ENCODE data around the gene PCGF1.

PCGF1 gene

GRCh38 chr2:74536166-74536950 is 28.9 kb upstream of the PCGF1 start:
- no peak for ATAC-seq

GRCh38 chr2:74535440-74535965 is 28.0 kb upstream of the PCGF1 start:
- no peak for ATAC-seq

DNA sequence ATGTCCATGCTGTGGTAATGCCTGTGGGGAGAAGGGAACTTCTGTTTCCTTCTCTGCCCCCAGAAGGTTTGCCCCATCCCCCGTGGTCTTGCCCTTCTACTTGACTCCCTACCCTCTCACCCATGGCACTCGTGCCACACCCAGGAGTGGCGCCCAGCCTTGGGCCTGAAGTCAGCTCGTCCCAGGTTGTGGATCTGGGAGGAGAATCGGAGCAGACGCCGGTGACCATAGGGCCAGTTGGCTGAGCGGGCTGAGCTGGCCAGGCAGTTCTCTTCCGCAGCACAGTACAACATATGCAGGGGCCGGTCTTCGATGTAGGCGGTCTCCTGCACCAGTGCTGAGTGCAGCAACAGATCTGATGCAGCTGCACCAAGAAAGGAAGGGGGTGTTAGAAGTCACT is 26.9 kb upstream of the PCGF1 start:
- no peak for ATAC-seq

DNA sequence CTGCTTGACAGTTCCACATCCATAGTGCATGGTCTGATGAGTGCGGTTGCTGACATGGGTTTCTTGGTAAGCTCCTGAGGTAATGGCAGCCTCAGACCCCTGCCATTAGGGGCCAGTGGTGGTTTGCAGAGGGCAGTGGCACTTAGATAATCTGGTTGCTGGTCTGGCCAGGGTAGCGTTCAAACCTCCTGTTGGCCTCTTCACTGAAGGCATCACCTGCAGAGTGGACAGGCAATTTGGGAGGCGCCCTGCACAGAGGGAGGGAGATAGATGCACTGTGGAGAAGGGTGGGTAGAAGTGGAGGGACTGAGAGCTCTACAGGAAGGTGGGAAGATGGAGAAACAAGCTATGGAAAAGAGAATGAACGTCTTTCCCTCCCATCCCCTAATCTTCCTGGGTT is 26.0 kb upstream of the PCGF1 start:
- ATAC-seq, result no peak

- no peak for ATAC-seq
Observed at GRCh38 chr2:74532222-74532621, 24.7 kb upstream of the PCGF1 start.

- no peak for ATAC-seq
Observed at GRCh38 chr2:74531666-74532065, 24.2 kb upstream of the PCGF1 start.

DNA sequence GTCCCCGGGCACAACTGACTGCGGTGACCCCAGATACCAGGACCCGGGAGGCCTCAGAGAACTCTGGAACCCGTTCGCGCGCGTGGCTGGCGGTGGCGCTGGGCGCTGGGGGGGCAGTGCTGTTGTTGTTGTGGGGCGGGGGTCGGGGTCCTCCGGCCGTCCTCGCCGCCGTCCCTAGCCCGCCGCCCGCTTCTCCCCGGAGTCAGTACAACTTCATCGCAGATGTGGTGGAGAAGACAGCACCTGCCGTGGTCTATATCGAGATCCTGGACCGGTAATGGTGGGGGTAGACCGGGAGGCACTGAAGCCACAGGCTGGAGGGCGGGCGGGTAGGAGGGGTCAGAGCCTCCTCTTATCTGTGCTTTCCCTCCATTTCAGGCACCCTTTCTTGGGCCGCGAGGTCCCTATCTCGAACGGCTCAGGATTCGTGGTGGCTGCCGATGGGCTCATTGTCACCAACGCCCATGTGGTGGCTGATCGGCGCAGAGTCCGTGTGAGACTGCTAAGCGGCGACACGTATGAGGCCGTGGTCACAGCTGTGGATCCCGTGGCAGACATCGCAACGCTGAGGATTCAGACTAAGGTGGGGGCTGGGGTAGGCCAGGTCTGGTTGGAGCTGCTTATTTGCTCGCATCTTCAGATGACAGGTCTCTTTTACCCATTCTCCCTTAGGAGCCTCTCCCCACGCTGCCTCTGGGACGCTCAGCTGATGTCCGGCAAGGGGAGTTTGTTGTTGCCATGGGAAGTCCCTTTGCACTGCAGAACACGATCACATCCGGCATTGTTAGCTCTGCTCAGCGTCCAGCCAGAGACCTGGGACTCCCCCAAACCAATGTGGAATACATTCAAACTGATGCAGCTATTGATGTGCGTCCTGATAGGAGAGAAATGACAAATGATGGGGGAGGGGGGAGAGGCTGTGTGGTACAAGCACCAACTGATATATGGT is 23.0 kb upstream of the PCGF1 start:
- peak; percentile 5 to 12 for ATAC-seq

DNA sequence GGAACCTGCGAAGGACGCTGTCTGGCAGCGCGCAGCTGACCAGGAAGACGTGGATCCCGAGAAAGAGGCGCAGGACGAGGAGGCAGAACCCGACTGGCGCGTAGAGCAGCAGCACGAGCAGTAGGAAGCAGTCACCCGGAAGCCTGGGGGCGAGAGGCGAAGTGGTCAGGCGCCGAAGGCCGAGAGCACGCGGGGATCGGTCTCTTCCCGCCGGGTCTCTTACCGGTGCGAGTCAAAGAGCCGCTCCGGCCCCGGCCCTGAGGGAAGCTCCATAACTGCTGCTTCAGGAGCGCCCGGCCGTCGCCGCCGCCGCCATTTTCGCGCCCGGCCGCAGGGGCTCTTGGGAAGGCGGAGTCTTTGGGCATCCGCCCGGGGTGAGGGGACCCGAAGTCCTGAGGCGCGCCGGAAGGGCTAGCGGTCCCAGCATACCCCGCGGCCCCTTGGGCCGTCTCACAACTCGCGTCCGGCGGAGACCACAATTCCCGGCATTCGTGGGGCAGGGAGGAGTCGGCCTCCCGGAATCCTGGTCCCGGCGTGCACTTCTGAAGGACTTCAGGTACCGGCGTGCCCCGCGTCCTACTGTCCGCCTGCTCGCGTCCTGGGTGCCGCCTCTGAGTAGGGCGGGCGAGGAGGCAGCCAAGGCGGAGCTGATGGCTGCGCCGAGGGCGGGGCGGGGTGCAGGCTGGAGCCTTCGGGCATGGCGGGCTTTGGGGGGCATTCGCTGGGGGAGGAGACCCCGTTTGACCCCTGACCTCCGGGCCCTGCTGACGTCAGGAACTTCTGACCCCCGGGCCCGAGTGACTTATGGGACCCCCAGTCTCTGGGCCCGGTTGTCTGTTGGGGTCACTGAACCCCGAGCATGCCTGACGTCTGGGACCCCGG is 22.1 kb upstream of the PCGF1 start, which contains the start of the genes AUP1 and HTRA2:
Gene AUP1, minus strand, starts transcription at position 350 of the 882 bp plus-strand sequence. Its CDS starts 77 bp downstream, at position 273.
Gene HTRA2, plus strand, starts transcription at position 577 of the 882 bp plus-strand sequence. Its CDS starts 74 bp downstream, at position 651.
- ATAC-seq, result peak; percentile 90 to 93

- peak; percentile 0 to 1 for ATAC-seq
Observed at GRCh38 chr2:74528600-74529356, 21.3 kb upstream of the PCGF1 start.

- no peak for ATAC-seq
Observed at GRCh38 chr2:74527741-74528140, 20.2 kb upstream of the PCGF1 start.

DNA sequence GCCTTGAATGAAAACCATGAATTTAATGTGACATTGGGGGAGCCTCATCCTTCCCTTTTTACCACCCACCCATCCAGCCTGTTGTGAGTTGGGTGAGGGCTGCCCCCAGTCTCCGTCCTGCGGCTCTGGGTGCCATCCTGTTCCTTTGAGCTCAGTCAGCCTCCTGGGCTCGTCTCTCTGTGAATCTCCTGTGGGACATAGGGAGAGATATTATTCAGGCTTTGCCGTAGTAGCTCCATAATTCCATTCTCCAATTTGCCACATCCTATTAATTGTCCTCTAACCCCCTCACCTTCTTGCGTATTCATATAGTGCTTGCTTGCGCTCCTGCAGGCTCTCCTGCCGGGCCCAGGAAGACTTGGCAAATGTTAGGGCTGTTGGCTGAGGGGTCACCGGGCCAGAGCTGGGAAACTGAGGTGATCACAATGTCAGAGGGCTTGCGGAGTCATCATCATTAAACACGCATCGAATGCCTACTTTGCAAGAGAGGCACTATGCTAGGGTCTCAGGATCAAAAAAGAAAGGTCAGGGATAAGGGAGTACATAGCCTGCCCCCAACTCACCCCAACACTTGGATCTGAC is 19.2 kb upstream of the PCGF1 start:
- ATAC-seq, result no peak

DNA sequence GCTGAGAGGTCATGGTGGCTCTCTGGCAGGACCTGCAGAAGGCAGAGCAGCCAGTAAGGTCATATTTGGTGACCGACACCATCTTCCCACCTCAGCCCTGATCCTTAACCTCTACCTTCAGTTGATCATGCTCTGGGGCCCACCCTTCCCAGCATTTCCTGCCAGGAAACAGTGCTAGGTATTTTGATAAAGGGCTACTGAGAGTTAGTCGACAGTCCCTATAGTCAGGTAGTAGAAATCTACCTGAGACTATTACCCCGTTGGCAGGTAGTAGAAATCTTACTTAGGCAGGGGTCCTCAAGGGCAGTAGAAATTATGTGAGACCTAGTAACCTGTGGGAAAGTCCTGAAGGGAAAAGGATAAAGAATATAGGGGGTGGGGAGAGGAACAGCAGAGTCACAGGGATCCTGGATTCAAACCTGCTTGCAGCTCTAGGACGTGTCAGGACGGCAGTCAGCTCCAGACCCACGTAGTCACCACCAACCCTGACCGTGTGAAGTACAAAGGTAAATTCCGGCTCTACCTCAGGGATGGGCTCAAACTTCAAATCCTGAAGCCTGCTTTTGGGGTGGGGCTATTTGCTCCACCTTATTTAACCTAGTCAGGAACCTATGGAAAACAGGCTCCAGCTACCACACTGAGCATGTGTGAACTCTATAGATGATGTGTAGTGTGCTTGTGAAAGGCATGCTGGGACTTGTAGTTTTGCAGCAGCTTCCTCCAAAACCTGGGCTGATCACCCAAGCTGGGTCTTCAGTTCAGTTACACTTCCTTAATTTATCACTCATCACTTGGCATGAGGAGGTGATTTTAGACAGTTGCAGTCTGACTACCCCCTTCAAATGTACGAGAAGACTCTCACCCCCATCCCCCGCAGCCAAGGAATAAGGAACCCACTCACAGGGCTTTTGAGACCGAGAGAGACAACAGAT is 18.5 kb upstream of the PCGF1 start, which contains the start of gene DQX1:
Gene DQX1, minus strand, starts transcription at position 515 of the 932 bp plus-strand sequence. Its CDS starts 502 bp downstream, at position 13.
- no peak for ATAC-seq

DNA sequence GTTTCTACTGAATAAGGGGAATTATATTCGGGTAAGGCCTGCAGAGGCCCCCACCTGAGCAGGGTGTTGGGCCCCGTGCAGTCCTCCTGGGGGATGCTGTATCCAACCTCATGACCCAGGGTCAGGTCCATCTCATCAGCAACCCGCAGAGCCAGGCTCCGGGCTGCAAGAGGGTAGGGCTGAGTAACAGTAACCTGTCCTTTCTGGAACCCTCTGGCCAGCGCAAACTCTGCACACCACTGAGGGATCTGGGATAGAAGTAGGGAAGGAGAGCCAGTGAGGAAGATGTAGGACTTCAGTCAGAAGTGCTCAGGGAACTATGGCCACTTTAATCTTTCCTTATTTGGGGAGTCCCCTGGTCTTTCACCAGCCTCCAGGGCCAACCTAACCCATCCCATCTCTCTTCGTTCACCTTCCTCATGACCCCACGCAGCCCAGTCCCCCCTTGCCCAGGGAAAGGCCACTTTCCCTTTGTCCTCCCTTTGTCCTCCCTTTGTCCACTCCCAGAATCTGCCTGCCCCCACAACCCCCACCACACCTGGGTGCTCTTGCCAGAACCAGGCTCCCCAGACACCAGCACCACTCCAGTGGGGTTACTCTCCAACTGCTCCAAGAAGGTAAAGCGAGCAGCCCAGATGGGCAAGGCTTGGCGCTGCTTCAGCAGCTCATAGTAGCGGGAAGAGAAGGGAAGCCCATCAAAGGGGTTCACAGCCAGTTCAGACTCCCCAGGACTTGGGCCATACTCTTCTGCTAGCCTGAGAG is 17.6 kb upstream of the PCGF1 start:
- ATAC-seq, result no peak

- ATAC-seq, result no peak
Observed at GRCh38 chr2:74524005-74524404, 16.5 kb upstream of the PCGF1 start.

DNA sequence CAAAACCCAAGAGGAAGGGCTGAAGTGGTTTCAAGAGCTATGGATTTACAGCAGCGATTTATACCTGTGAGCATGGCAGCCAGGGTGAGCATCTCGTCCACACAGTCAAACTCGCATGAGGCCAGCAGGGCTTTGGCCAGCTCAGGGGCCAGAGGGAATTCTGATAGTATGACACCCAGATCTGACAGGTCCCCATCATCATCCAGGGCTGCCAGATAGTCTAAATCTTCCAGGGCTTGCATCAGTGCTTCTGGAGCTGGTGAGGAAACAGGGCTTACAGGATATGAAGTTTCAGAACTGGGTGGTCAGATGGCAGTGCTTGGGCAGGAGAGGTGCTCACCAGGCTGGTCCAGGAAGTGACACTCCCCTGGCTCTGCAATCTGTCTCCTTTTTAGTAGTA is 15.0 kb upstream of the PCGF1 start:
- no peak for ATAC-seq

GRCh38 chr2:74516650-74517049 is 9.2 kb upstream of the PCGF1 start:
- ATAC-seq, result no peak

DNA sequence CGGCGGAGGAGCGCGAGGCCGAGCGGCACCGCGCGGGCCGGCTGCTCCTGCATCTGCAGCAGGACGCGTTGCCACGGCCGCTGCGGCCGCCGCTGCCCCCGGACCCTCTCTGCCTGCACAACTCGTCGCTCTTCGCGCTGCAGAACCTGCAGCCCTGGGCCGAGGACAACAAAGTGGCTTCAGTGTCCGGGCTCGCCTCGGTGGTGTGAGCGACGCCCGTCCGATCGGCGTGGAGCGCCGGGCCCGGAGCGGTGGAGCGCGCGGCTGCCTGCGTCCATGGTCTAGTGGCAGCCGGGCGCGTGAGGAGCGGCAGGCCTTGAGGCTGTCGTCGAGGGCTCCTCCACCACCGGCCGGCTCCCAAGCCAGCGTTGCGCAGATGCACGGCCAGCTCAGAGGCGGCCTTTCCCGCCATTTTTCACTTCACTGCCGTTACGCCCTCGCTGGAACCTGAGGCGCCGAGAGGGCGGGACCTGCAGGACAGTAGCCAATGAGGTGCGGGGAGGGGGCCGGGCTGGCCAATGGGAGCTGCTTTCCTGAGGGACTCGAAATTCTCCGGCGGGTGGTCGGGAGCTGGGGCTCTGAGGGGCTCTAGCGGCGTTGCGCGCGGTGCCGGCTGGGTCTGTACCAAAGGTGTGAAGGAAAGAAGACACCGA is 8.6 kb upstream of the PCGF1 start:
- peak; percentile 87 to 88 for ATAC-seq

- ATAC-seq, result no peak
Observed at GRCh38 chr2:74515271-74515980, 7.9 kb upstream of the PCGF1 start.
